DMS153 treated with DMSO at 0.1 percent for 48 hours (cell line): ENCODE data around the gene UBE2J1.

Experiments
- DNase-seq: peaks from one replicate; lab custom pipeline; 2025; ENCODE audit not compliant: unreplicated experiment; lab: John Stamatoyannopoulos, UW

UBE2J1 gene

DNA sequence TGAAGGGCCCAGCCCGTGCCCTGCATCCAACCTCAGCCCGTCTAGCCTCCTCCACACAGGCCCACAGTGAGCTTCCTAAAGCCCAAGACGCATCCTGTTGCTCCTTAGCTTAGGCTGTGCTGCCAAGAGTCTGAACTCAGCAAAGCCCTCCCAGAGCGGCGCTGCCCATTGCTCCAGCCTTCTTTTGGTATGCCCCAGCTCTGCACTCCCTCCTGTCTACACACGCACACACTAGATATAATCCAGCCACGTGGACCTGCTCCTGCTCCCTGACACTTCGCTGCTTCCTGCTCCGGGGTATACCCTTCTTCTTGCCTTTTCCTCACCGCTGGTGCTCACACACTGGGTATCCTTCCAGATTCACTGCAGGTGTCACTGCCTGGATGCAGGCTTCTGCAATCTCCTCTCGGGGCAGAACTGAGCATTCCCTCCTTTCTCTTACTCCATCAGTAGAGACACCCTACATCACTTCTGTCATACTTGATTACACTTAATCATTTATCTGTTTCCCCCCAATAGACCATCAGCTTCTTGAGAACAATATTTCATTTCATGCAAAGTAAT, 61.2 kb downstream of the UBE2J1 start:
- DNase-seq: no peak

DNA sequence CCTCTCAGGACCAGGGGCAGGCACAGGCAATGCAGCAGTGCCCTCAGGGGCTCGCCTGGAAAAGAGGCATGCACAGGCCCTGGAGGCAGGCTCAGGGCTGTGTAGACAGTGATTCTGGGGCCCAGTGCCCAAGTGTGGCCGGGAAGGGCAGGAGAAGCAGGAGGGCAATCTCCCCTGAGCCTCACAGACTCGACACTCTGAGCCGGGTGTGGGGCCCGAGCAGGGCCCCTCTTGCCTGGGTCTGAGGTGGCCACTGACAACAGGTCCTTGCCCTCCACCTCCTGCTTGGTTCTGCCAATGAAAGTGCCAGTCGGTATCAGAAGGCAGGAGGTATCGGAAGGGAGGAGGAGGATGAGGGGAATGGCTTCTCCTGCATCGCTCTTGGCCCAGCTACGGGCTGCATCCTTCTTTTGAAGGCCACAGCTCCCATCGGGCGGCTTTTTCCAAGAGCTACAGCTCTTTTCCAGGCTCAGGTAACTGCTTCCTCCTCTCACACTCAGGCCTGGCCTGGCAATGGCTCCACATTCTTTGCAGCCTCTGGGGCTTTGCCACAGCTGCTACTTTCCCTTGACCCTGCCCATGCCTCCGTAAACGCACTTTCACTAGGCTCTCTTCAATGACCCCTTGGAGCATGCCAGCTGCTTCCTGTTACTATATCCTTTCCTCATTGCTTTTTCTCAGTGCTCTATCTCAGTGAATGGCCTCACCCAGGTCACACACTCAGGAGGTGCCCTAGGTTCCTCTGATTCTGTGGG, 61.9 kb downstream of the UBE2J1 start:
- no peak for DNase-seq

DNA sequence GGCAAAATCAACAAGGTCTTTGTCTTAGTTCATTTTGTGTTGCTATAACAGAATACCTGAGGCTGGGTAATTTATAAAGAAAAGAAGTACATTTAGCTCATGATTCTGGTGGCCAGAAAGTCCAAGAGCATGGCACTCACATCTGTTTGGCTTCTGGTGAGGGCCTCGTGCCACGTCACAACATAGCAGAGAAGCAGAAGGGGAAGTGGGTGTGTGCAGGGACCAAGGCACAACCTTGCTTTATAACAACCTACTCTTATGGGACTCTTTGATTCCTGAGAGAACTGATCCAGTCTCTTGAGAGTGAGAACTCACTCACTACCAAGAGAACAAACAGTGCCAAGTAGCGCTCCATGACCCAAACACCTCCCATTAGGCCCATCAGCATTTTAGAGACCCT, 62.8 kb downstream of the UBE2J1 start:
- DNase-seq: no peak

DNA sequence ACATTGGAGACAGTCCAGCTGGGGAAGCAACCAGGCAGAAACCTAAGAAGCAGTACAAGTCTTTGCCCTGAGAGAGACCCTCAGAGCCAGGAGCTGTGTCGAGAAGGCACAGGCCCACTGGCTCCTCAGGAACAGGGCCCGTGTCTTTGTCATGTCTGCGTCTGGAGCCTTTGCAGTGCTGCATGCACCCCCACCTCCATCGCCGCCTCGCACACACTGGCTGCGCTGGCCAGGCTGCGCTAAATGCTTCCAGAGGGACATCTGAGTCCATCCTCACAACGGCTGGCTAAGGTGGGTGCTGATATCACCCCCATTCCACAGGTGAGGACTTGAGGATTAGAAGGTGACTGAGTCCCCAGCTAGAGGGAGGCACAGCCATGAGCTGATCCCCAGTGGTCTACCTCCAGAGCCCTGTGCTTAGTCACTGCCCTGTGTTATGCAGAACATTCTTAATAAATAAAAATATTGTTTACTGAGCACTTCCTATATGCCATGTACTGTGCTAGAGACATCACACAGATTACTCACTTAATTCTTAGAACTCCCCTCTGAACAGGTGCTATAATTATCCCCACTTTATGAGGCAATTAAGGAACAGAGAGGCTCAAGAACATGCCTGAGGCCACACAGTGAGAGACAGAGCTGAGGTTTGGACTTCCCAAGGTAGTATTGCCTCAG, 65.0 kb downstream of the UBE2J1 start:
- no peak for DNase-seq

DNA sequence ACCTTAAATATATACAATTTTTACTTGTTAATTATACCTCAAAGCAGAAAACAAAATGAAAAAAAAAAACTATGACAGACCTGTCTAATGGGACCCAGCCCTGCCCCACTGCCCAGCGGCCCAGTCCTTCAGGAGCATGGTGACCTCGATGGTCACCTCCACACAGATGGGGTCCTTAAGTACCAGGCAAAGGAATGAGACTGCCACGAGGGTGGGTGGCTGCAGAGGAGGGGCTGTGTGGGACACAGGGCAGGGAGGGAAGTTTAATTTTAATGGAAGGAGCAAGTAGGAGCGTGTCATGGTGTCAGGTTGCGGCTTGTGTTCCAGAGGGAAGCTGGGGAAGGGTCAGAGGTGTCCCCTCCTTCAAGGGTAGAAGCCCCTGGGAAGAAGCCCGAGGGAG, 66.0 kb downstream of the UBE2J1 start:
- no peak for DNase-seq

DNA sequence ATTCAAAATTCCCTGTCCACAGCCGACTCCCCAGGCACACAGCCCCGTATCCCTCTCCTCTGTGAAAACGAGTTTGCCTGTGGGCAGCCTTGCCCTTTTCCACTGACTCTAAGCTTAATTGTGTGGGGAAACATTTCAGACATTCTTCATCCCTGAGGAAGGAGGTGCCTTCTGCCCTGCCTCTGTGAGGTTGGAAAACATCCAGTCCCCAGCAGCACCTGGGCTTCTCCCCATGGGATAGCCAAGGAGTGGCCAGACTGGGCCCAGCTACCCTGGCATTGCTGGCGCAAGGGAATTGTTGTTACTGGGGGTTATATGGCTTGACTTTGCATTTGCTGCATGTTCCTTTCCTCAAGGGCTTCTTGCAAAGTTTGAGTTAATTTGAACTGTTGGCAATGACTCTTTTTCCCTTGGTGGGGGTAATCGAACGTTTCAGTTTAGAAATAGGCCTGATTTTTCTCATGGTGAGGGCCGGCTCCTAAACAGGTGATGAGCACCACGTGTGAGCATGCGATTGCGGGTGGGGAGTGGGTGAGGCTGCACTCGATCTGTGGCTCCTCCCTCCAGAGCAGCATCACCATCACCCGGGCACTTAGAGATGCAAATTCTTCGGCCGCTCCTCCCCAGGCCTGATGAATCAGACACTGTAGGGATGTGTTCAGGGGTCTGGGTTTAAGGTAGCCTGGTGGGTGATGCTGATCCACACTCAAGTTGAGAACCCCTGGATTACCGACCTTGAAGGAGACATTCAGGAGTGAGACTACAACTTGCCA, 67.4 kb downstream of the UBE2J1 start:
- DNase-seq: no peak

DNA sequence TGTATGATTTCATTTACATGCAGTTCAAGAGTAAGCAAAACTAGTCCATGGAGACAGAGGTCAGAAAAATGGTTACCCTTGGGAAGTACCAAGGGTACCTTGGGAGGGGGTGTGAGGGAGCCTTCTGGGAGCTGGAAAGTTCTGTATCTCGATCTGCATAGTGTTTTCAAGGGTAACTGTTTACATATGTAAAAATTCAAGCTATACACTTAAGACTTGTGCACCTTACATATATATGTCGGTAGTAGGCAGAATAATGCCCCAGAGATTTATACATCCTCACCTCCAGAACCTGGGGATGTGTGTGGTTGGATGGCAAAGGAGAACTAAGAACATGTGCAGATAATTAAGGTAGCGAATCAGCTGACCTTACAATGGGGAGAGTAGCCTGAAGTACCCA, 68.4 kb downstream of the UBE2J1 start:
- DNase-seq: no peak

DNA sequence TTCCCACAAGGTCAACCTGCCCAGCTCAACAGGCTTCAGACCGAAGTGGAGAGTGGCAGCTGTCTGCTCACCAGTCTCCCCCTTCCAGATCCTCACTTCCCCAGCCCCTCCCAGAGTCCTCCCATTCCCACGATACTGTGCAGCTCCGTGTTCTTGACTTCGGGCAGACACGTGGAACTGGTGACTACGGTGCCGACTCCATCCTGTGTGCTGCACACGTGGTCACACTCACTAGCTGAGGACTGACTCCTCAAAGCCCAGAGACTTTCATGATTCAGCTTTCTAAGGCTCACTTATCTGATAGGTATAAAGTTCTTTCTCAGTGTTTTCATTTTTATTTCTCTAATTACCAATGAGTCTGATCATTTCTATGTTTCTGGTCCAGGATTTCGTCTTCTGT, 69.8 kb downstream of the UBE2J1 start:
- no peak for DNase-seq

DNA sequence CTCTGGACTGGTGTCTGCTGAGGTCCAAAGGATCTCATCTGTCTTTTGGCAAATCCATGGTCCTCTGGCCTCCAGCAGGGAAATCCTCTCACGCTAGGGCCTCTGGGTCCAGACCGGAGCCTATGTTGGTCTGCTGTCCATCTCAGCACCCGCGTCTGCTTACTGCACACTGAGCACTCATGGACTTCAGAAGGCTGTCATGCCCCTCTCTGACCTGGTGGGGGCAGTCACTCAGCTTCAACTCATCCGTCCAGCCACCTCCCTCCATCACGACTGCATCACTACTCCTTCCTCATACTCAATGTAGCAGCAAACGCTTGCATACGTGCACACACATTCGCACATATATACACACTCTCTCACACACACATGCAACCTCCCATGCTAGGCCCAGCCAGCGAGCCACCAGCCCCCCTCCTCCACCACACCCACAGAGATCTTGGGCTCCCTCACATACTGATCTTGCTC, 70.7 kb downstream of the UBE2J1 start:
- DNase-seq: no peak

DNA sequence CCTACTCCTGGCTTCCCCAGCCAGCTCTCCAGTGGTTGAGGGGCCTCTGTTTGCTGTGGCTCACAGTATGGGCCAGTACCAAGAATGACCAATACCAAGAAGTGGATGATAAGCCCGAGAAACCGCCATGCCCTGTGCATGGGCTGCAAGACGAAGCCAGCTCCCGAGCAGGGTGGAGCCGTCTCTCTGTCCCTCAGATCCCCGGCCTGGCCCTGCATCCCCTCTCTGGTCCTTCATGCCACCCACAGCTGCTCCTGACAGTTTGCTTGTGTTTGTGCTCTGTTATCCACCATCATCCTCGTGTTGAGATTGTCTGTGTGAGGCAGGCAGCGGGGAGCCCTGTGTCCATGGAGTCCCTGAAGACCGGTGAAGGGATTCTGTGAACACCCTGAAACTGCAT, 73.6 kb downstream of the UBE2J1 start:
- DNase-seq: no peak
